Measurements from ENCODE around the gene BCAP29.

GRCh38 chr7:107666790-107667189 is 86.7 kb downstream of the BCAP29 start:
- TF ChIP-seq GATA2 (IDR thresholded peaks at IDR 0.05; ENCODE audit: low read depth, low read length), result no peak
- no peak for TF ChIP-seq GATA3 (IDR thresholded peaks at IDR 0.05; ENCODE audit: low read depth, low read length)
